ENCODE results near the gene FAM120B.

GRCh38 chr6:170274713-170275560, 31.6 kb upstream of the FAM120B start:
- no peak for TF ChIP-seq TAF1 (IDR thresholded peaks at IDR 0.05; ENCODE audit: borderline replicate concordance, low read depth, low read length)
- no peak for TF ChIP-seq POLR2A (IDR thresholded peaks at IDR 0.05; ENCODE audit: low read depth, low read length)
- TF ChIP-seq POLR2AphosphoS5 (IDR thresholded peaks at IDR 0.05; ENCODE audit: low read depth, low read length) = no peak

Data from GM12892 (cell line).